Measurements from ENCODE around the gene RGS13.

Gene RGS13

DNA sequence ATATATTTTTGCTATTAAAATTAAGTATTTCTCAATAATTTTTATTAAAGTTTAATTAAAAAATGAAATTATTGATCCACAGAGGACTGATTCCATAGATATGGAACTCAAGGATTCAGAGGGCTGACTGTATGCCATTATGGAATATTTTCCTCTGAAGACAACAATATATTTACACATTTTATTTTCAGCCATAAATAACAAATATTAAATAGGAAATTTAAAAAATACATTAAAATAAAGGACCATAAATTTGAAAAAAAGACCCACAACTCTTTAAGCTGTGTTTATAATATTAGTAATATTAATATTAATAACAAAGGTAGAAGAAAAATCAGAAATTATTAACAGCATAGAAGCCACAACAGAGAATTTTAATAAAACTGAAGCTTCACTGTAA lies 18.2 kb downstream of the RGS13 start:
- Histone ChIP-seq H3K4me3 (ENCODE audit: low read length, poor library complexity, severe bottlenecking) (no peak overlapping the region), H3K9me2 (replicated peaks; ENCODE audit: low read depth, low read length) (no peaks in the 10 kb centered on the region), H3K79me2 (ENCODE audit: insufficient read depth, low read length) (no peaks in the 10 kb centered on the region), H3K4me1 (ENCODE audit: insufficient read depth, low read length, poor library complexity, severe bottlenecking) (peaks cover 4% of the 10 kb centered on the region), H3K4me2 (ENCODE audit: low read depth, low read length, poor library complexity, severe bottlenecking) (no peak overlapping the region), H2AFZ (ENCODE audit: low read length) (no peak overlapping the region), H3K27me3 (ENCODE audit: insufficient read depth, low read length, poor library complexity, severe bottlenecking) (no peaks in the 10 kb centered on the region), H4K20me1 (ENCODE audit: insufficient read depth, low read length, poor library complexity, severe bottlenecking) (no peaks in the 10 kb centered on the region), H3F3A (ENCODE audit: low read depth) (no peaks in the 10 kb centered on the region), H3K9me3 (ENCODE audit: insufficient read depth, low read depth, low read length) (no peaks in the 10 kb centered on the region), H3K36me3 (ENCODE audit: insufficient read depth, low read length) (no peaks in the 10 kb centered on the region), H3K9ac (ENCODE audit: low read depth, low read length, poor library complexity, severe bottlenecking) (no peak overlapping the region)
- TF ChIP-seq, protein P1, sequence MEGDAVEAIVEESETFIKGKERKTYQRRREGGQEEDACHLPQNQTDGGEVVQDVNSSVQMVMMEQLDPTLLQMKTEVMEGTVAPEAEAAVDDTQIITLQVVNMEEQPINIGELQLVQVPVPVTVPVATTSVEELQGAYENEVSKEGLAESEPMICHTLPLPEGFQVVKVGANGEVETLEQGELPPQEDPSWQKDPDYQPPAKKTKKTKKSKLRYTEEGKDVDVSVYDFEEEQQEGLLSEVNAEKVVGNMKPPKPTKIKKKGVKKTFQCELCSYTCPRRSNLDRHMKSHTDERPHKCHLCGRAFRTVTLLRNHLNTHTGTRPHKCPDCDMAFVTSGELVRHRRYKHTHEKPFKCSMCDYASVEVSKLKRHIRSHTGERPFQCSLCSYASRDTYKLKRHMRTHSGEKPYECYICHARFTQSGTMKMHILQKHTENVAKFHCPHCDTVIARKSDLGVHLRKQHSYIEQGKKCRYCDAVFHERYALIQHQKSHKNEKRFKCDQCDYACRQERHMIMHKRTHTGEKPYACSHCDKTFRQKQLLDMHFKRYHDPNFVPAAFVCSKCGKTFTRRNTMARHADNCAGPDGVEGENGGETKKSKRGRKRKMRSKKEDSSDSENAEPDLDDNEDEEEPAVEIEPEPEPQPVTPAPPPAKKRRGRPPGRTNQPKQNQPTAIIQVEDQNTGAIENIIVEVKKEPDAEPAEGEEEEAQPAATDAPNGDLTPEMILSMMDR (conservative IDR thresholded peaks at IDR 0.05; ENCODE audit: low read length): no peak
- TF ChIP-seq EZH2phosphoT487 (IDR thresholded peaks at IDR 0.05; ENCODE audit: borderline replicate concordance): no peak

DNA sequence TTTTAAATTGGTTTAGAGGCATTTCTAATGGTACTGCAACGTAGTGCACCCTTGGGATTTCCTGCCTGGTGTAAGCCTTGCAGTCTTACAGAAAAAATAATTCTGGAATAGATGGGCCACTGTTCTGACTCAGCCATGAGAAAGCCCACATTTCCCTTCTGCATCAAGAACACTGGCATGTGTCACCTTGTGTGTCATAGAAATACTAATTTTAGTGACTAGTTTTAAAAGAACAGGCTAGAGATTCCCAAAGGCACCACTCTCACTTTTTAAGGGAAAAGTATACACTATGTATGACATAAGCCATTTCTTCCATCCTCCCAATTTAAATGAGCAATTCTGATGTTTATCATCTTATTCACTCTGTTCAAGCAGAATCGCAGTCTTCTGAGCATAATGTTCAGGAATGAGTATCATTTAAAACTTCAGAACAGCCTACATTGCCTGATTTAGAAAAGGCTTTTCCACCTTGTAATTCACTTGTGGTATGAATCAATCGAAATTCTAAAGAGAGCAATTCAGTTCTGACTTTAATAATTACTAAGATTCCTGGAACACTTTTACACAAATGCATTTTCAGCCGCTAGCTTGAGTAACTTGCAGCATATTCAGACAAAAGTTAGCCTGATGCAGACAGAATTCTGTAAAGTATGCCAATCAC lies 18.8 kb downstream of the RGS13 start:
- Histone ChIP-seq H4K20me1 (ENCODE audit: insufficient read depth, low read length, poor library complexity, severe bottlenecking) (no peaks in the 10 kb centered on the region), H3K9me3 (ENCODE audit: insufficient read depth, low read depth, low read length) (no peaks in the 10 kb centered on the region), H2AFZ (ENCODE audit: low read length) (no peak overlapping the region), H3K79me2 (ENCODE audit: insufficient read depth, low read length) (no peaks in the 10 kb centered on the region), H3K9ac (ENCODE audit: low read depth, low read length, poor library complexity, severe bottlenecking) (no peak overlapping the region), H3K27me3 (ENCODE audit: insufficient read depth, low read length, poor library complexity, severe bottlenecking) (no peaks in the 10 kb centered on the region), H3K36me3 (ENCODE audit: insufficient read depth, low read length) (no peaks in the 10 kb centered on the region), H3K9me2 (replicated peaks; ENCODE audit: low read depth, low read length) (no peaks in the 10 kb centered on the region), H3K4me2 (ENCODE audit: low read depth, low read length, poor library complexity, severe bottlenecking) (no peak overlapping the region), H3K4me1 (ENCODE audit: insufficient read depth, low read length, poor library complexity, severe bottlenecking) (peaks cover 4% of the 10 kb centered on the region), H3K4me3 (ENCODE audit: low read length, poor library complexity, severe bottlenecking) (no peak overlapping the region), H3F3A (ENCODE audit: low read depth) (no peaks in the 10 kb centered on the region)
- TF ChIP-seq, protein P1 (conservative IDR thresholded peaks at IDR 0.05; ENCODE audit: low read length): no peak
- no peak for TF ChIP-seq EZH2phosphoT487 (IDR thresholded peaks at IDR 0.05; ENCODE audit: borderline replicate concordance)

DNA sequence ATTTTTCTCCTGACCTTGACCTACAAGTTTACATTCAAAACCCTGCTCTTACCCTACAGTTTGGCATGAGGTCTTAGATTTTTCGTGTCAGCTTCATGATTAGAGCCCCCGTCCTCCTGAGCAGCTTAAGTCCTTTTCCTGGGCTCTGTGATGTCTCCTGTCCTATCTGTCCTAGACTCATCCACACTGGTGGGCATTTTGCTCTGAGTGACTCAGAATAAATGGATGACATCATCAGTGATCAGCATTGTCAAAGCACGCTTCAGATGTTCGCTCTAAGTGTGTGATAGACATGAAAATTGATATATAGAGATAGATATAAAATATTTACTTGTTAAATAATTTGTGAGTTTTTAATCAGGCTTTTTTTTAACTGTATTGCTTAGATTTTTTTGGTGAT lies 21.8 kb downstream of the RGS13 start:
- Histone ChIP-seq H3F3A (ENCODE audit: low read depth) (no peaks in the 10 kb centered on the region), H4K20me1 (ENCODE audit: insufficient read depth, low read length, poor library complexity, severe bottlenecking) (no peaks in the 10 kb centered on the region), H2AFZ (ENCODE audit: low read length) (no peak overlapping the region), H3K9me2 (replicated peaks; ENCODE audit: low read depth, low read length) (no peaks in the 10 kb centered on the region), H3K79me2 (ENCODE audit: insufficient read depth, low read length) (no peaks in the 10 kb centered on the region), H3K4me2 (ENCODE audit: low read depth, low read length, poor library complexity, severe bottlenecking) (no peak overlapping the region), H3K9ac (ENCODE audit: low read depth, low read length, poor library complexity, severe bottlenecking) (no peak overlapping the region), H3K4me1 (ENCODE audit: insufficient read depth, low read length, poor library complexity, severe bottlenecking) (no peaks in the 10 kb centered on the region), H3K4me3 (ENCODE audit: low read length, poor library complexity, severe bottlenecking) (no peak overlapping the region), H3K9me3 (ENCODE audit: insufficient read depth, low read depth, low read length) (no peaks in the 10 kb centered on the region), H3K27me3 (ENCODE audit: insufficient read depth, low read length, poor library complexity, severe bottlenecking) (no peaks in the 10 kb centered on the region), H3K36me3 (ENCODE audit: insufficient read depth, low read length) (no peaks in the 10 kb centered on the region)
- TF ChIP-seq, protein P1 (conservative IDR thresholded peaks at IDR 0.05; ENCODE audit: low read length): no peak
- no peak for TF ChIP-seq EZH2phosphoT487 (IDR thresholded peaks at IDR 0.05; ENCODE audit: borderline replicate concordance)
